ENCODE measurements around the gene SLC2A5. TPM values are rescaled to one million over a fixed set of nuclear protein-coding genes. Genes with fewer than 3 reads are reported as not detected.

SLC2A5 gene
- total and polyA plus RNA-seq, 9 of the 15 experiments (the other 6 are each of a cell fraction or from before 2014, with no cell fraction given): 0.08 TPM; not detected in 8

GRCh38 chr1:9031484-9032259 is 37.8 kb downstream of the SLC2A5 start:
- CTCF ChIA-PET (ENCODE audit: low intra/inter-chr PET ratio): no interaction called here
- peaks cover 4% of the 10 kb centered on the region for H3K9me3 ChIP-seq (replicated peaks; ENCODE audit: control insufficient read depth, insufficient read depth, low read depth, low read length)
- no peaks in the 10 kb centered on the region for H3K9me1 ChIP-seq (ENCODE audit: control insufficient read depth, insufficient read depth, low read length)
- no peaks in the 10 kb centered on the region for H3K4me1 ChIP-seq (replicated peaks in 1 of 2; ENCODE audit: control insufficient read depth in 2 of 2, insufficient read depth in 2 of 2, low read length in 2 of 2)
- FAIRE-seq (no peak), DNase-seq (ENCODE audit: extremely low read depth in 1 of 4, low spot score in 3 of 4) (no peak), ATAC-seq (no peak)
- H3K36me3 ChIP-seq (ENCODE audit: control insufficient read depth, insufficient read depth, low read length): no peaks in the 10 kb centered on the region
- no peak overlapping the region for H3K4me3 ChIP-seq
- intact Hi-C loops (cut with micrococcal nuclease): no loop called here
- no peaks in the 10 kb centered on the region for H3K79me2 ChIP-seq (ENCODE audit: control insufficient read depth, insufficient read depth, low read length)
- no peak overlapping the region for H2AFZ ChIP-seq (ENCODE audit: low read depth, low read length)
- WGBS (ENCODE audit: insufficient coverage, low coverage, missing lambda C conversion rate): 5% methylated on average over 12 of the region's 12 CpGs
- no peak overlapping the region for H3K27ac ChIP-seq (ENCODE audit: extremely low read depth, low read depth, low read length)
- no TSS peak for BruUV-seq (replicated peaks)
- no peak overlapping the region for H3K9ac ChIP-seq (ENCODE audit: insufficient read depth in 1 of 2, low read depth in 2 of 2, low read length in 2 of 2)
- no peaks in the 10 kb centered on the region for H4K20me1 ChIP-seq (replicated peaks; ENCODE audit: control insufficient read depth, insufficient read depth, low read length)
- no peak overlapping the region for H3K4me2 ChIP-seq (ENCODE audit: insufficient read depth, low read length)
- in situ Hi-C loops (cut with MboI): no loop called here
- POLR2A ChIA-PET: interaction anchor here (0.6 to 1.0 kb wide), 3 partner anchors 67 to 710 kb away, joined by 3 to 4 read pairs (median 4); no protein-coding TSS in a partner anchor
- peaks cover 2 to 9% of the 10 kb centered on the region in 2 experiments; a peak in 3 of 5 replicates for H3K27me3 ChIP-seq (ENCODE audit: control insufficient read depth in 2 of 2, insufficient read depth in 2 of 2, low read length in 2 of 2)
- TF ChIP-seq RREB1 (CRISPR knock-in tag; IDR thresholded peaks at IDR 0.05) (no peak), MLLT1 (IDR thresholded peaks at IDR 0.05) (no peak), GTF2A2 (tag; IDR thresholded peaks at IDR 0.05) (no peak), PHF8 (IDR thresholded peaks at IDR 0.05; ENCODE audit: borderline replicate concordance, low read length) (no peak), ZNF324 (CRISPR knock-in tag; IDR thresholded peaks at IDR 0.05) (no peak), RBM34 (IDR thresholded peaks at IDR 0.05; ENCODE audit: borderline replicate concordance, insufficient read depth, low read length) (no peak), POU5F1 (IDR thresholded peaks at IDR 0.05; ENCODE audit: borderline replicate concordance, low read depth, low read length, partially characterized antibody) (no peak), ZFP91 (CRISPR knock-in tag; IDR thresholded peaks at IDR 0.05) (no peak), YBX1 (IDR thresholded peaks at IDR 0.05) (no peak), ZNF395 (CRISPR knock-in tag; IDR thresholded peaks at IDR 0.05) (no peak), MTA1 (IDR thresholded peaks at IDR 0.05; ENCODE audit: borderline replicate concordance) (no peak)
